ENCODE data around the gene CACNB4.

- no peak for TF ChIP-seq CTCF (conservative IDR thresholded peaks at IDR 0.05 in 1 of 2, IDR thresholded peaks at IDR 0.05 in 1 of 2; ENCODE audit: extremely low read depth in 1 of 2, insufficient read depth in 1 of 2, low read depth in 1 of 2, low read length in 2 of 2)
- no peak for TF ChIP-seq EZH2 (IDR thresholded peaks at IDR 0.05; ENCODE audit: borderline replicate concordance, low read length)
Measured at GRCh38 chr2:151837926-151838325, 260.9 kb downstream of the CACNB4 start.

Measured in mammary epithelial cell (primary cell).